ENCODE measurements around the gene FAM229A. TPM values are rescaled to one million over a fixed set of nuclear protein-coding genes. Genes with fewer than 3 reads are reported as not detected.
"Not testable (repeated sequence)": the region's sequence is repeated elsewhere in the genome, so short reads cannot be mapped to it uniquely, and the experiment has no call there.

FAM229A gene
- polyA plus RNA-seq, 2 of the 4 experiments (the other 2 are of a cell fraction): 3.5 to 5.6 TPM

- TF ChIP-seq ZFP36 (IDR thresholded peaks at IDR 0.05; ENCODE audit: borderline replicate concordance, partially characterized antibody): no peak
- TF ChIP-seq MYC (IDR thresholded peaks at IDR 0.05; ENCODE audit: borderline replicate concordance, low read length): no peak
- no peak for TF ChIP-seq FOXS1 (CRISPR knock-in tag; IDR thresholded peaks at IDR 0.05)
- no peak for TF ChIP-seq CHD4 (IDR thresholded peaks at IDR 0.05; ENCODE audit: borderline replicate concordance)
- TF ChIP-seq JUNB (IDR thresholded peaks at IDR 0.05): no peak
- TF ChIP-seq PHF8 (IDR thresholded peaks at IDR 0.05; ENCODE audit: borderline replicate concordance, low read depth): no peak
Observed at GRCh38 chr1:32404946-32405345, 42.7 kb upstream of the FAM229A start (continued).

GRCh38 chr1:32400876-32401631 is 38.8 kb upstream of the FAM229A start:
- H3K4me2 ChIP-seq: peak overlapping the region; percentile 59
- H3K4me1 ChIP-seq: no peaks in the 10 kb centered on the region
- peak overlapping the region; percentile 54 to 66 for H3K27ac ChIP-seq
- no peak for TF ChIP-seq TFCP2L1 (CRISPR knock-in tag; IDR thresholded peaks at IDR 0.05)
- no peak for TF ChIP-seq RARB (CRISPR knock-in tag; IDR thresholded peaks at IDR 0.05)
- peak; percentile 72 for TF ChIP-seq CTCF (IDR thresholded peaks at IDR 0.05)
- TF ChIP-seq SMC3 (IDR thresholded peaks at IDR 0.05): peak; percentile 61
- no peak for TF ChIP-seq EP300 (IDR thresholded peaks at IDR 0.05)
- TF ChIP-seq PHF8 (IDR thresholded peaks at IDR 0.05; ENCODE audit: borderline replicate concordance, low read depth): no peak
- no peak for TF ChIP-seq CBX8 (IDR thresholded peaks at IDR 0.05)
- peak; percentile 80 to 83 for TF ChIP-seq RAD21 (conservative IDR thresholded peaks at IDR 0.05 in 1 of 2, IDR thresholded peaks at IDR 0.05 in 1 of 2)
- TF ChIP-seq MAX (IDR thresholded peaks at IDR 0.05): no peak
- no peaks in the 10 kb centered on the region for H3K9me3 ChIP-seq
- peak; percentile 99 for ATAC-seq
- ChIA-PET POLR2A (no interaction called here), CTCF (interaction anchor here (0.6 to 4.2 kb wide), 37 partner anchors 8 to 1048 kb away, joined by 3 to 54 read pairs (median 4); no protein-coding TSS in a partner anchor)
- peak; percentile 67 to 84 for DNase-seq (ENCODE audit: low read depth in 1 of 2, low spot score in 1 of 2)
- 23% methylated on average over 8 of the region's 13 CpGs for WGBS (ENCODE audit: missing lambda C conversion rate)
- FAIRE-seq: no peak
- H3K4me3 ChIP-seq: no peak overlapping the region

- no peak overlapping the region for H3K4me2 ChIP-seq
- no peak overlapping the region for H3K4me3 ChIP-seq
- 35% methylated on average over 4 of the region's 4 CpGs for WGBS (ENCODE audit: missing lambda C conversion rate)
- peaks cover 7% of the 10 kb centered on the region; the same call in 2 of the 3 replicates for H3K4me1 ChIP-seq
- ATAC-seq (no peak), DNase-seq (ENCODE audit: low read depth in 1 of 2, low spot score in 1 of 2) (no peak), FAIRE-seq (no peak)
- CTCF ChIA-PET: interaction anchor here (0.6 to 4.2 kb wide), 18 partner anchors 8 to 592 kb away, joined by 3 to 54 read pairs (median 4); partner anchors contain the start of gene HPCA
- POLR2A ChIA-PET: no interaction called here
- no peak overlapping the region for H3K27ac ChIP-seq
- H3K9me3 ChIP-seq: no peaks in the 10 kb centered on the region
- TF ChIP-seq JUNB (IDR thresholded peaks at IDR 0.05) (no peak), ZFP36 (IDR thresholded peaks at IDR 0.05; ENCODE audit: borderline replicate concordance, partially characterized antibody) (no peak), HES2 (IDR thresholded peaks at IDR 0.05) (no peak)
Observed at GRCh38 chr1:32399843-32400242, 37.6 kb upstream of the FAM229A start.

GRCh38 chr1:32398401-32398800 is 36.1 kb upstream of the FAM229A start:
- Histone ChIP-seq H3K4me2 (no peak overlapping the region), H3K4me3 (no peak overlapping the region), H3K4me1 (peaks cover 7% of the 10 kb centered on the region; the same call in 2 of the 3 replicates), H3K27ac (no peak overlapping the region), H3K9me3 (no peaks in the 10 kb centered on the region)
- POLR2A ChIA-PET: no interaction called here
- 5% methylated on average over 2 of the region's 2 CpGs for WGBS (ENCODE audit: missing lambda C conversion rate)
- TF ChIP-seq PHF8 (IDR thresholded peaks at IDR 0.05; ENCODE audit: borderline replicate concordance, low read depth) (no peak), MAFK (IDR thresholded peaks at IDR 0.05; ENCODE audit: partially characterized antibody) (no peak), HOXB13 (CRISPR knock-in tag; IDR thresholded peaks at IDR 0.05; ENCODE audit: low read depth) (no peak), RAD21 (conservative IDR thresholded peaks at IDR 0.05 in 1 of 2, IDR thresholded peaks at IDR 0.05 in 1 of 2) (no peak), TP53 (CRISPR knock-in tag; IDR thresholded peaks at IDR 0.05) (no peak), PBX3 (IDR thresholded peaks at IDR 0.05) (no peak), MAZ (IDR thresholded peaks at IDR 0.05; ENCODE audit: borderline replicate concordance, low read depth, low read length) (no peak), HMGXB4 (CRISPR knock-in tag; IDR thresholded peaks at IDR 0.05; ENCODE audit: borderline replicate concordance) (no peak), KDM1A (IDR thresholded peaks at IDR 0.05; ENCODE audit: low read depth) (no peak), FOXS1 (CRISPR knock-in tag; IDR thresholded peaks at IDR 0.05) (no peak)
- CTCF ChIA-PET: interaction anchor here (0.7 to 4.2 kb wide), 2 partner anchors 16 to 684 kb away, joined by 3 to 54 read pairs; no protein-coding TSS in a partner anchor
- FAIRE-seq (no peak), DNase-seq (ENCODE audit: low read depth in 1 of 2, low spot score in 1 of 2) (no peak), ATAC-seq (no peak)

GRCh38 chr1:32396524-32396923 is 34.2 kb upstream of the FAM229A start:
- FAIRE-seq; H3K4me2 ChIP-seq; H3K4me3 ChIP-seq; H3K9me3 ChIP-seq; DNase-seq (ENCODE audit: low read depth in 1 of 2, low spot score in 1 of 2); ATAC-seq; H3K27ac ChIP-seq; POLR2A ChIA-PET: not testable (repeated sequence)
- CTCF ChIA-PET: interaction anchor here (0.5 to 1.3 kb wide), 3 partner anchors 11 to 124 kb away, joined by 3 to 4 read pairs (median 3); no protein-coding TSS in a partner anchor
- peaks cover 17% of the 10 kb centered on the region for H3K4me1 ChIP-seq
- WGBS (ENCODE audit: missing lambda C conversion rate): 56% methylated on average over 5 of the region's 5 CpGs

Measured in A549 (cell line).